Panc1 (cell line): ENCODE results near the gene RPL10A. TPM values are rescaled to one million over a fixed set of nuclear protein-coding genes. Genes with fewer than 3 reads are reported as not detected.
A peak's percentile ranks its signal among the peaks of the same experiment; 100 is the strongest.

Source experiments
- ATAC-seq: fragments of 200-7000 bp; cut with Tn5 transposase; 2 replicates; pipeline ENCODE4 v1.9.1; 2020; ENCODE audit warnings: mild to moderate bottlenecking, moderate library complexity
- BruUV-seq: library from RNA; stranded (reverse); fragments of 400-500 nt; replicated peaks from 2 replicates; lab custom pipeline; 2021; lab: Mats Ljungman, UMichigan
- CTCF ChIA-PET: fragments of 300-600 bp; sonication (Branson Sonifier 250); formaldehyde crosslinking; loops from one replicate; lab custom pipeline; 2022; ENCODE audit warnings: antibody characterized with exemption; lab: Charles Lee
- POLR2A ChIA-PET: fragments of 300-600 bp; sonication (Branson Sonifier 250); formaldehyde crosslinking; loops from one replicate; lab custom pipeline; 2022; ENCODE audit warnings: antibody characterized with exemption; lab: Charles Lee
- DNase-seq: peaks from one replicate; pipeline ENCODE4 v3.0.0-alpha.2; 2010; ENCODE audit warnings: low read depth, low spot score
- H3K27ac ChIP-seq: 2 replicates; pipeline ENCODE4 v1.5.1; 2011; ENCODE audit warnings: mild to moderate bottlenecking, low read length, inconsistent platforms
- H3K27me3 ChIP-seq: fragments of 200-500 bp; sonication (Bioruptor generic); 2 replicates; pipeline ENCODE4 v1.6.0; 2014; ENCODE audit warnings: low read length, inconsistent platforms; ENCODE audit not compliant: control insufficient read depth, insufficient read depth
- H3K36me3 ChIP-seq: fragments of 200-500 bp; sonication (Bioruptor generic); 2 replicates; pipeline ENCODE4 v1.5.1; 2014; ENCODE audit warnings: inconsistent platforms, mild to moderate bottlenecking, low read length, moderate library complexity; ENCODE audit not compliant: control insufficient read depth, insufficient read depth
- H3K4me1 ChIP-seq: 2 replicates; pipeline ENCODE4 v1.5.1; 2011; ENCODE audit warnings: inconsistent platforms, mild to moderate bottlenecking, low read length, moderate library complexity; ENCODE audit not compliant: control insufficient read depth, insufficient read depth
- H3K4me3 ChIP-seq, 2 experiments: 2 replicates each; pipeline ENCODE4 v1.5.1; 2011 to 2012; ENCODE audit warnings: low read depth in 2 of 2, low read length in 2 of 2, mild to moderate bottlenecking in 2 of 2, inconsistent platforms in 1 of 2, moderate library complexity in 1 of 2
- H3K9me3 ChIP-seq: fragments of 200-500 bp; sonication (Bioruptor generic); 2 replicates; pipeline ENCODE4 v1.5.1; 2014; ENCODE audit warnings: low read depth, mild to moderate bottlenecking, inconsistent platforms, low read length, moderate library complexity; ENCODE audit not compliant: control insufficient read depth, insufficient read depth
- POLR2AphosphoS5 ChIP-seq: IDR thresholded peaks from 2 replicates; pipeline ENCODE4 v1.6.1; 2012; ENCODE audit warnings: mild to moderate bottlenecking, low read depth, low read length, moderate library complexity
- SIN3A ChIP-seq: IDR thresholded peaks from 2 replicates; pipeline ENCODE4 v1.6.1; 2012; ENCODE audit warnings: low read depth, mild to moderate bottlenecking, low read length, moderate library complexity, borderline replicate concordance; ENCODE audit not compliant: insufficient read depth
- TCF7L2 ChIP-seq: IDR thresholded peaks from 2 replicates; pipeline ENCODE4 v1.6.1; 2011; ENCODE audit warnings: mild to moderate bottlenecking, low read depth, low read length, inconsistent platforms
- in situ Hi-C: cut with HindIII; loops from 2 replicates; pipeline ENCODE4 v1.10.0; 2016; ENCODE audit warnings: low sequenced_read_pairs, low pct_unique_long_range_greater_than_20kb
- intact Hi-C: fragments of 100-400 bp; cut with micrococcal nuclease; formaldehyde crosslinking; loops from one replicate; pipeline ENCODE4 v1.10.0; 2022; ENCODE audit not compliant: unreplicated experiment
- total RNA-seq: library from RNA; stranded (reverse); gene quantifications from one replicate; pipeline ENCODE4 v1.2.1, GENCODE V29; 2021; ENCODE audit not compliant: unreplicated experiment
- TF ChIP-seq, protein P1 (sequence below): fragments of 450-650 bp; IDR thresholded peaks from 2 replicates; pipeline ENCODE4 v1.5.1; 2017; ENCODE audit warnings: mild to moderate bottlenecking
- TF ChIP-seq, protein P2 (sequence below), 2 experiments: IDR thresholded peaks; 2 replicates each; pipeline ENCODE4 v1.6.1; 2011 to 2012; ENCODE audit warnings: low read depth in 2 of 2, control low read depth in 1 of 2, low read length in 1 of 2, mild to moderate bottlenecking in 1 of 2, moderate library complexity in 1 of 2; ENCODE audit not compliant: insufficient read depth in 1 of 2

The RPL10A gene
- total RNA-seq, 1 experiment from 2014 or later, result 732 TPM

- no peaks in the 10 kb centered on the region for H3K9me3 ChIP-seq
- POLR2A ChIA-PET, result interaction anchor here (0.6 to 0.8 kb wide), 2 partner anchors 10 to 159 kb away, joined by 3 read pairs; no protein-coding TSS in a partner anchor
- H3K4me1 ChIP-seq, result peaks cover 4% of the 10 kb centered on the region; the same call in 1 of the 2 replicates
- H3K27ac ChIP-seq, result no peak overlapping the region
- intact Hi-C loops, result no loop called here
- CTCF ChIA-PET, result no interaction called here
- H3K4me3 ChIP-seq, result no peak overlapping the region
- DNase-seq (no peak), ATAC-seq (no peak)
- H3K36me3 ChIP-seq, result no peaks in the 10 kb centered on the region
- in situ Hi-C loops, result no loop called here
- TF ChIP-seq, protein P1, sequence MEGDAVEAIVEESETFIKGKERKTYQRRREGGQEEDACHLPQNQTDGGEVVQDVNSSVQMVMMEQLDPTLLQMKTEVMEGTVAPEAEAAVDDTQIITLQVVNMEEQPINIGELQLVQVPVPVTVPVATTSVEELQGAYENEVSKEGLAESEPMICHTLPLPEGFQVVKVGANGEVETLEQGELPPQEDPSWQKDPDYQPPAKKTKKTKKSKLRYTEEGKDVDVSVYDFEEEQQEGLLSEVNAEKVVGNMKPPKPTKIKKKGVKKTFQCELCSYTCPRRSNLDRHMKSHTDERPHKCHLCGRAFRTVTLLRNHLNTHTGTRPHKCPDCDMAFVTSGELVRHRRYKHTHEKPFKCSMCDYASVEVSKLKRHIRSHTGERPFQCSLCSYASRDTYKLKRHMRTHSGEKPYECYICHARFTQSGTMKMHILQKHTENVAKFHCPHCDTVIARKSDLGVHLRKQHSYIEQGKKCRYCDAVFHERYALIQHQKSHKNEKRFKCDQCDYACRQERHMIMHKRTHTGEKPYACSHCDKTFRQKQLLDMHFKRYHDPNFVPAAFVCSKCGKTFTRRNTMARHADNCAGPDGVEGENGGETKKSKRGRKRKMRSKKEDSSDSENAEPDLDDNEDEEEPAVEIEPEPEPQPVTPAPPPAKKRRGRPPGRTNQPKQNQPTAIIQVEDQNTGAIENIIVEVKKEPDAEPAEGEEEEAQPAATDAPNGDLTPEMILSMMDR, result no peak
- TF ChIP-seq, protein P2, sequence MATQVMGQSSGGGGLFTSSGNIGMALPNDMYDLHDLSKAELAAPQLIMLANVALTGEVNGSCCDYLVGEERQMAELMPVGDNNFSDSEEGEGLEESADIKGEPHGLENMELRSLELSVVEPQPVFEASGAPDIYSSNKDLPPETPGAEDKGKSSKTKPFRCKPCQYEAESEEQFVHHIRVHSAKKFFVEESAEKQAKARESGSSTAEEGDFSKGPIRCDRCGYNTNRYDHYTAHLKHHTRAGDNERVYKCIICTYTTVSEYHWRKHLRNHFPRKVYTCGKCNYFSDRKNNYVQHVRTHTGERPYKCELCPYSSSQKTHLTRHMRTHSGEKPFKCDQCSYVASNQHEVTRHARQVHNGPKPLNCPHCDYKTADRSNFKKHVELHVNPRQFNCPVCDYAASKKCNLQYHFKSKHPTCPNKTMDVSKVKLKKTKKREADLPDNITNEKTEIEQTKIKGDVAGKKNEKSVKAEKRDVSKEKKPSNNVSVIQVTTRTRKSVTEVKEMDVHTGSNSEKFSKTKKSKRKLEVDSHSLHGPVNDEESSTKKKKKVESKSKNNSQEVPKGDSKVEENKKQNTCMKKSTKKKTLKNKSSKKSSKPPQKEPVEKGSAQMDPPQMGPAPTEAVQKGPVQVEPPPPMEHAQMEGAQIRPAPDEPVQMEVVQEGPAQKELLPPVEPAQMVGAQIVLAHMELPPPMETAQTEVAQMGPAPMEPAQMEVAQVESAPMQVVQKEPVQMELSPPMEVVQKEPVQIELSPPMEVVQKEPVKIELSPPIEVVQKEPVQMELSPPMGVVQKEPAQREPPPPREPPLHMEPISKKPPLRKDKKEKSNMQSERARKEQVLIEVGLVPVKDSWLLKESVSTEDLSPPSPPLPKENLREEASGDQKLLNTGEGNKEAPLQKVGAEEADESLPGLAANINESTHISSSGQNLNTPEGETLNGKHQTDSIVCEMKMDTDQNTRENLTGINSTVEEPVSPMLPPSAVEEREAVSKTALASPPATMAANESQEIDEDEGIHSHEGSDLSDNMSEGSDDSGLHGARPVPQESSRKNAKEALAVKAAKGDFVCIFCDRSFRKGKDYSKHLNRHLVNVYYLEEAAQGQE (IDR thresholded peaks at IDR 0.05; ENCODE audit: insufficient read depth in 1 of 2, low read depth in 2 of 2, low read length in 1 of 2), result no peak
- TF ChIP-seq SIN3A, result no peak
- TF ChIP-seq POLR2AphosphoS5, result no peak
- TF ChIP-seq TCF7L2, result no peak
- no peaks in the 10 kb centered on the region for H3K27me3 ChIP-seq
- BruUV-seq, result no TSS peak
These were observed 13.0 kb downstream of the RPL10A start for GRCh38 chr6:35481226-35481625.

- CTCF ChIA-PET, result no interaction called here
- DNase-seq (no peak), ATAC-seq (no peak)
- Histone ChIP-seq H3K4me3 (no peak overlapping the region), H3K27ac (no peak overlapping the region), H3K9me3 (no peaks in the 10 kb centered on the region), H3K27me3 (no peaks in the 10 kb centered on the region), H3K4me1 (peaks cover 11% of the 10 kb centered on the region), H3K36me3 (no peaks in the 10 kb centered on the region)
- in situ Hi-C loops (no loop called here), intact Hi-C loops (no loop called here)
- POLR2A ChIA-PET, result no interaction called here
- TF ChIP-seq SIN3A (no peak), POLR2AphosphoS5 (no peak), TCF7L2 (no peak)
- TF ChIP-seq, protein P1, result no peak
- TF ChIP-seq, protein P2 (IDR thresholded peaks at IDR 0.05; ENCODE audit: insufficient read depth in 1 of 2, low read depth in 2 of 2, low read length in 1 of 2), result no peak
- BruUV-seq, result TSS peak; percentile 30
These were observed 14.9 kb downstream of the RPL10A start for GRCh38 chr6:35483062-35483461.
